Measurements from ENCODE around the gene OPRM1. TPM values are rescaled to one million over a fixed set of nuclear protein-coding genes. Genes with fewer than 3 reads are reported as not detected.
A peak's percentile ranks its signal among the peaks of the same experiment; 100 is the strongest.

The OPRM1 gene
- total RNA-seq, 4 donors from 2014 or later = 0.27 to 0.87 (median 0.40) TPM; not detected in 1

- Histone ChIP-seq H3K27ac (no peak overlapping the region), H3K27me3 (no peaks in the 10 kb centered on the region), H3K4me3 (no peak overlapping the region), H3K9me3 (no peaks in the 10 kb centered on the region), H3K36me3 (no peaks in the 10 kb centered on the region), H3K4me1 (no peaks in the 10 kb centered on the region)
- WGBS, 2 donors (ENCODE audit: low coverage in 1 of 2) = 83 to 100% methylated on average over 1 to 2 of the region's 3 CpGs
- ATAC-seq = no peak
- TF ChIP-seq EP300 (IDR thresholded peaks at IDR 0.05) = no peak
- TF ChIP-seq POLR2A (IDR thresholded peaks at IDR 0.05) = no peak
- no peak for TF ChIP-seq CTCF (IDR thresholded peaks at IDR 0.05)
Observed at GRCh38 chr6:154267508-154268106, 228.6 kb downstream of the OPRM1 start.

GRCh38 chr6:154268486-154268885 lies 229.4 kb downstream of the OPRM1 start:
- TF ChIP-seq POLR2A (IDR thresholded peaks at IDR 0.05) (no peak), POLR2AphosphoS5 (IDR thresholded peaks at IDR 0.05) (no peak), CTCF (IDR thresholded peaks at IDR 0.05) (no peak), EP300 (IDR thresholded peaks at IDR 0.05) (no peak)
- H3K36me3 ChIP-seq = no peaks in the 10 kb centered on the region
- WGBS, 2 donors (ENCODE audit: low coverage in 1 of 2) = 97% methylated on average over 3 of the region's 3 CpGs; no CpG with 5 or more reads in 1 of the 2 donors
- no peak for ATAC-seq
- H3K4me1 ChIP-seq = no peaks in the 10 kb centered on the region
- H3K27me3 ChIP-seq = no peaks in the 10 kb centered on the region
- no peaks in the 10 kb centered on the region for H3K9me3 ChIP-seq
- H3K4me3 ChIP-seq = no peak overlapping the region
- H3K27ac ChIP-seq = no peak overlapping the region

- H3K4me1 ChIP-seq = peaks cover 0 to 6% (median 0%) of the 10 kb centered on the region in 3 donors
- H3K36me3 ChIP-seq = no peaks in the 10 kb centered on the region
- ATAC-seq = no peak
- no peaks in the 10 kb centered on the region for H3K27me3 ChIP-seq
- 92% methylated on average over 2 of the region's 2 CpGs; no CpG with 5 or more reads in 1 of the 2 donors for WGBS, 2 donors (ENCODE audit: low coverage in 1 of 2)
- no peak overlapping the region for H3K4me3 ChIP-seq
- no peak for TF ChIP-seq POLR2A (IDR thresholded peaks at IDR 0.05)
- no peak for TF ChIP-seq CTCF (IDR thresholded peaks at IDR 0.05)
- TF ChIP-seq EP300 (IDR thresholded peaks at IDR 0.05) = no peak
- TF ChIP-seq POLR2AphosphoS5 (IDR thresholded peaks at IDR 0.05) = no peak
- H3K27ac ChIP-seq = no peak overlapping the region
- no peaks in the 10 kb centered on the region for H3K9me3 ChIP-seq
Observed at GRCh38 chr6:154274168-154274567, 235.1 kb downstream of the OPRM1 start.

- H3K27ac ChIP-seq = no peak overlapping the region
- no peaks in the 10 kb centered on the region for H3K27me3 ChIP-seq
- no peaks in the 10 kb centered on the region for H3K36me3 ChIP-seq
- WGBS, 2 donors (ENCODE audit: low coverage in 1 of 2) = 20 to 47% methylated on average over 5 to 11 of the region's 11 CpGs
- H3K4me1 ChIP-seq = peaks cover 0 to 6% (median 0%) of the 10 kb centered on the region in 3 donors
- TF ChIP-seq POLR2AphosphoS5 (IDR thresholded peaks at IDR 0.05) (no peak), CTCF (IDR thresholded peaks at IDR 0.05) (peak; percentile 59 to 65 (median 60)), POLR2A (IDR thresholded peaks at IDR 0.05) (no peak), EP300 (IDR thresholded peaks at IDR 0.05) (no peak)
- no peaks in the 10 kb centered on the region for H3K9me3 ChIP-seq
- ATAC-seq = peak; percentile 53
- H3K4me3 ChIP-seq = no peak overlapping the region
Observed at GRCh38 chr6:154276810-154277628, 238.0 kb downstream of the OPRM1 start.

All from gastroesophageal sphincter (tissue), 4 donors.